ENCODE data around the gene DPM3. TPM values are rescaled to one million over a fixed set of nuclear protein-coding genes. Genes with fewer than 3 reads are reported as not detected.

Gene DPM3
- total RNA-seq, 3 donors from 2014 or later = 76.3 to 106 (median 78.4) TPM

DNA sequence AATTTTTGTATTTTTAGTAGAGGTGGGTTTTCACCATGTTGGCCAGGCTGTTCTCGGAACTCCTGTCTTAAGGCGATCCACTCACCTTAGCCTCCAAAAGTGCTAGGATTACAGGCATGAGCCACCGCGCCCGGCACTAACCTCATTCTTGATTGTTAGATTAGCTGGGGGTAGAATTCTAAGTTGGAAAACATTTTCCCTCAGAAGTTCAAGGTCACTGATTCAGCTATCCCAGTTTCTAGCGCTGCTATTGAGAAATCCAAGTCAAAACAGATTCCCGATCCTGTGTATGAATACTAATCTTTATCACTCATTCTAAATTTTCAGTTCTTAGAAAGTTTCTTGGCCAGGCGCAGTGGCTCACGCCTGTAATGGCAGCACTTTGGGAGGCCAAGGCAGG, 37.0 kb downstream of the DPM3 start:
- ATAC-seq (no peak), DNase-seq (peak in 1 of 3 donors; percentile 18)
- H3K36me3 ChIP-seq (ENCODE audit: low read depth) = no peaks in the 10 kb centered on the region
- TF ChIP-seq, protein P1, sequence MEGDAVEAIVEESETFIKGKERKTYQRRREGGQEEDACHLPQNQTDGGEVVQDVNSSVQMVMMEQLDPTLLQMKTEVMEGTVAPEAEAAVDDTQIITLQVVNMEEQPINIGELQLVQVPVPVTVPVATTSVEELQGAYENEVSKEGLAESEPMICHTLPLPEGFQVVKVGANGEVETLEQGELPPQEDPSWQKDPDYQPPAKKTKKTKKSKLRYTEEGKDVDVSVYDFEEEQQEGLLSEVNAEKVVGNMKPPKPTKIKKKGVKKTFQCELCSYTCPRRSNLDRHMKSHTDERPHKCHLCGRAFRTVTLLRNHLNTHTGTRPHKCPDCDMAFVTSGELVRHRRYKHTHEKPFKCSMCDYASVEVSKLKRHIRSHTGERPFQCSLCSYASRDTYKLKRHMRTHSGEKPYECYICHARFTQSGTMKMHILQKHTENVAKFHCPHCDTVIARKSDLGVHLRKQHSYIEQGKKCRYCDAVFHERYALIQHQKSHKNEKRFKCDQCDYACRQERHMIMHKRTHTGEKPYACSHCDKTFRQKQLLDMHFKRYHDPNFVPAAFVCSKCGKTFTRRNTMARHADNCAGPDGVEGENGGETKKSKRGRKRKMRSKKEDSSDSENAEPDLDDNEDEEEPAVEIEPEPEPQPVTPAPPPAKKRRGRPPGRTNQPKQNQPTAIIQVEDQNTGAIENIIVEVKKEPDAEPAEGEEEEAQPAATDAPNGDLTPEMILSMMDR (IDR thresholded peaks at IDR 0.05) = no peak
- H3K4me3 ChIP-seq = no peak overlapping the region
- peaks cover 10% of the 10 kb centered on the region for H3K4me1 ChIP-seq (ENCODE audit: low read depth)
- H3K9me3 ChIP-seq = no peaks in the 10 kb centered on the region
- intact Hi-C loops (cut with DNase I, micrococcal nuclease) = no loop called here

DNA sequence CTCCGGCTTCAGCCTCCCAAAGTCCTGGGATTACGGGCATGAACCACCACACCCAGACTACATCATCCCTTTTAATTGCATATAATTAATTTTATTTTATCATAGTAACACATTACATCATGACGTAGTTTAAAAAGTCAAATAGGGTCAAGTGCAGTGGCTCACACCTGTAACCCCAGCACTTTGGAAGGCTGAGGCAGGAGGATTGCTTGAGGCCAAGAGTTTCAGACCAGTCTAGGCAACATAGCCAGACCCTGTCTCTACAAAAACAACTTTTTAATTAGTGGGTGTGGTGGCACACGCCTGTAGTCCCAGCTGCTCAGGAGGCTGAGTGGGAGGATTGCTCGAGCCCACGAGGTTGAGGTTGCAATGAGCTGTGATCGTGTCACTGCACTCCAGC, 41.0 kb downstream of the DPM3 start:
- Histone ChIP-seq H3K4me3 (no peak overlapping the region), H3K36me3 (ENCODE audit: low read depth) (no peaks in the 10 kb centered on the region), H3K4me1 (ENCODE audit: low read depth) (peaks cover 13% of the 10 kb centered on the region), H3K9me3 (no peaks in the 10 kb centered on the region)
- ATAC-seq (peak; percentile 62), DNase-seq (no peak)
- TF ChIP-seq, protein P1 (IDR thresholded peaks at IDR 0.05) = no peak
- intact Hi-C loops (cut with DNase I, micrococcal nuclease) = no loop called here

DNA sequence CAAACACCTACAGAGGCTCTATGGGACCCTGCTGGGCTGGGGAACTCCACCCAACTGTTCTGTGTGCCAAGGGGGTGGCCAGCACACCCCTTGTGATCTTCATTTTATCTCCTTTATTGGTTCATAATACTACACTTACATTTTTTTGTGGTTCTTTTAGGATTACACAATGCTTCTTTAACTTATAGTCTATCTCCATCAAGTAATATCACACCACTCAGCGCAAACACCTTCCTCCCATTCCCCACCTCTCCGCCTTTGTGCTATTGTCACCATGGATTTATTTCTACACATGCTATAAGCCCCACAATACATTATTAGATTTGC, 45.7 kb downstream of the DPM3 start:
- intact Hi-C loops (cut with DNase I, micrococcal nuclease) = loop anchor here in 1 of 2 donors (5.0 kb wide), 1 partner anchor 73 kb away; no protein-coding TSS in a partner anchor
- Histone ChIP-seq H3K4me3 (no peak overlapping the region), H3K4me1 (ENCODE audit: low read depth) (peaks cover 9% of the 10 kb centered on the region), H3K36me3 (ENCODE audit: low read depth) (no peaks in the 10 kb centered on the region), H3K9me3 (no peaks in the 10 kb centered on the region)
- ATAC-seq (no peak), DNase-seq (no peak)
- TF ChIP-seq, protein P1 (IDR thresholded peaks at IDR 0.05) = no peak

DNA sequence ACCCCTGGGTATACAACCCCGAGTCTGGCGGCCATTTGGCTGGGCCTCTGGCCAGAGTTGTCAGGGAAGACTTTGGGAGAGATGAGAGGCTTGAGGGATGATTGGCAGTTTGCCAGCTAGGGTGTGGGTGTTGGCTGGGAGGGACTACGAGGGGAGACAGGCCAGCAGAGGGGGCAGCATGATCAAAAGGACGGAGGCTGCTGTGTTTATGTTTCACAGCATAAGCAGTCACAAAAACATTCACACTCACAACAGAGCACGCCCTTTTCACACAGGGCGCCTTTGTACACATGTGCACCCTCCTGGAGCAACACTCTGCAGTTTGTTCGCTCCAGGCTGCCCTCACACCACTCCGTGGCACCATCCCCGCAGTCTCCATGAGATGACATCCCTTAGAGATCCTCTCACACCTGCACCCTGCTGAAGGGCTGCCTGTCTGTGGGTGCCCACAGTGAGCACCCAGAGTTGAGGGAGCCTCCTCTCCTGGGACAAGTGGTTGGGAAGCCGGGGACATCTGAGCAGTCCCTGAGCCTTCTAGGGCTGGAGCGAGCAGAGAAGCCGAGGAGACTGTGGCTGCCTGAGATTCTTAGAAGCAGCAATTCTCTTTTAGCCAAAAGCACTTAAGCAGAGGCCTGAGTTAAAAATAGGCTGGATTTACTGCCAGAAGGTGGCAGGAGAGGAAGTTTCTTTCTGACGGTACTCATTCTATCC, 46.3 kb downstream of the DPM3 start:
- ATAC-seq (peak; percentile 65), DNase-seq (peak in 1 of 3 donors; percentile 58)
- TF ChIP-seq, protein P1 (IDR thresholded peaks at IDR 0.05) = no peak
- Histone ChIP-seq H3K36me3 (ENCODE audit: low read depth) (no peaks in the 10 kb centered on the region), H3K4me3 (no peak overlapping the region), H3K4me1 (ENCODE audit: low read depth) (peaks cover 9% of the 10 kb centered on the region), H3K9me3 (no peaks in the 10 kb centered on the region)
- intact Hi-C loops (cut with DNase I, micrococcal nuclease) = loop anchor here (2.0 to 5.0 kb wide), 2 partner anchors 73 to 75 kb away; no protein-coding TSS in a partner anchor

DNA sequence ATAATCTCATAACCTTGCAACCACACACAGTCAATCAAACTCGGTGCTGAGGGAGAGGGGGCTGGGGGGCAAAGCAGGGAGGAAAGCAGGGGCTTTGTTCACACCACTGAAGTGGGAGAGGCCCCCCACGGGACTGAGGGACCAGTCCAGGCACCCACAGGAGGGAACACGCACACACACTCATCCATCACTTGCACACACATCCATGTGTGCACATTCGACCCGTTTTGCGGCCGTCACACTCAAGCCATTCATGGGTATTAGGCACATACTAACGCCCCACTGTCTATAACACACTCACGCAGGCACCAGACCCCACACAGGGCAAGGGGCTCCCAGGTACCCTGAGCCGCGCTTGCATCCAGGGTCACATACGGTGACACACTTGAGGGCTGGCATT, 47.7 kb downstream of the DPM3 start:
- DNase-seq = no peak
- TF ChIP-seq, protein P1 (IDR thresholded peaks at IDR 0.05) = no peak
- intact Hi-C loops (cut with DNase I, micrococcal nuclease) = loop anchor here (2.0 to 5.0 kb wide), 2 partner anchors 75 to 76 kb away; no protein-coding TSS in a partner anchor
- Histone ChIP-seq H3K9me3 (no peaks in the 10 kb centered on the region), H3K4me3 (no peak overlapping the region), H3K4me1 (ENCODE audit: low read depth) (peaks cover 9% of the 10 kb centered on the region), H3K36me3 (ENCODE audit: low read depth) (no peaks in the 10 kb centered on the region)
- no peak for ATAC-seq
